WTC11 (cell line): ENCODE data around the gene GNG13. TPM values are rescaled to one million over a fixed set of nuclear protein-coding genes. Genes with fewer than 3 reads are reported as not detected.

Source experiments
- ATAC-seq: fragments of 200-7000 bp; cut with Tn5 transposase; 2 replicates; pipeline ENCODE4 v1.10.0; 2021; ENCODE audit warnings: mild to moderate bottlenecking, moderate library complexity
- Bru-seq: library from RNA; stranded (reverse); fragments of 400-500 nt; gene quantifications from one replicate; lab custom pipeline; 2021; lab: Mats Ljungman, UMichigan
- CTCF ChIA-PET: fragments of 300-600 bp; sonication (Branson Sonifier 250); formaldehyde crosslinking; loops from one replicate; lab custom pipeline; 2021; ENCODE audit warnings: antibody characterized with exemption; lab: Charles Lee
- POLR2A ChIA-PET: fragments of 350-600 bp; sonication (Branson Sonifier 250); formaldehyde crosslinking; loops from one replicate; lab custom pipeline; 2021; ENCODE audit warnings: antibody characterized with exemption; lab: Charles Lee
- DNase-seq: peaks from one replicate; pipeline ENCODE4 v3.0.0; 2021; ENCODE audit warnings: low spot score
- H3K27ac Mint-ChIP-seq: 2 replicates; pipeline ENCODE4 v1.8.0; 2021; ENCODE audit warnings: mixed read lengths
- H3K27me3 Mint-ChIP-seq: 2 replicates; pipeline ENCODE4 v1.8.0; 2021; ENCODE audit warnings: low read depth, mild to moderate bottlenecking, moderate library complexity, mixed read lengths
- H3K36me3 Mint-ChIP-seq: 2 replicates; pipeline ENCODE4 v1.8.0; 2021; ENCODE audit warnings: mixed read lengths
- H3K4me1 Mint-ChIP-seq: 2 replicates; pipeline ENCODE4 v1.8.0; 2022; ENCODE audit warnings: mixed read lengths
- H3K4me3 Mint-ChIP-seq: 2 replicates; pipeline ENCODE4 v1.8.0; 2021; ENCODE audit warnings: mild to moderate bottlenecking, moderate library complexity, mixed read lengths
- H3K9me3 Mint-ChIP-seq: 2 replicates; pipeline ENCODE4 v1.8.0; 2021; ENCODE audit warnings: mixed read lengths
- ATF1 ChIP-seq: sonication (generic); formaldehyde crosslinking; IDR thresholded peaks from 2 replicates; pipeline ENCODE4 v1.8.1; 2023; ENCODE audit warnings: mild to moderate bottlenecking, moderate library complexity, missing genetic modification reagents
- CREB1 ChIP-seq: sonication (generic); formaldehyde crosslinking; IDR thresholded peaks from 2 replicates; pipeline ENCODE4 v1.8.0; 2023; ENCODE audit warnings: mild to moderate bottlenecking, missing genetic modification reagents
- EMX1 ChIP-seq: fragments of 250-450 bp; sonication (Bioruptor Pico); IDR thresholded peaks from 2 replicates; pipeline ENCODE4 v1.8.0; 2021; ENCODE audit warnings: mild to moderate bottlenecking
- ESRRA ChIP-seq: sonication (generic); formaldehyde crosslinking; IDR thresholded peaks from 2 replicates; pipeline ENCODE4 v1.8.1; 2022; ENCODE audit warnings: mild to moderate bottlenecking, missing genetic modification reagents, borderline replicate concordance
- FOXP1 ChIP-seq: sonication (generic); formaldehyde crosslinking; IDR thresholded peaks from 2 replicates; pipeline ENCODE4 v1.8.0; 2022; ENCODE audit warnings: missing genetic modification reagents, mild to moderate bottlenecking, moderate library complexity, borderline replicate concordance
- IRF2 ChIP-seq: sonication (generic); formaldehyde crosslinking; IDR thresholded peaks from 2 replicates; pipeline ENCODE4 v1.8.0; 2022; ENCODE audit warnings: low read depth, missing genetic modification reagents, borderline replicate concordance
- MYBL2 ChIP-seq: sonication (generic); formaldehyde crosslinking; IDR thresholded peaks from 2 replicates; pipeline ENCODE4 v1.8.1; 2023; ENCODE audit warnings: mild to moderate bottlenecking, moderate library complexity, missing genetic modification reagents
- NFATC4 ChIP-seq: fragments of 250-450 bp; sonication (Bioruptor Pico); IDR thresholded peaks from 2 replicates; pipeline ENCODE4 v1.9.0; 2021; ENCODE audit warnings: mild to moderate bottlenecking
- NFE2L1 ChIP-seq: sonication (generic); formaldehyde crosslinking; IDR thresholded peaks from 2 replicates; pipeline ENCODE4 v1.8.1; 2023; ENCODE audit warnings: missing genetic modification reagents
- NR1H2 ChIP-seq: sonication (generic); formaldehyde crosslinking; IDR thresholded peaks from 2 replicates; pipeline ENCODE4 v1.9.0; 2021; ENCODE audit warnings: mild to moderate bottlenecking, moderate library complexity, missing genetic modification reagents
- NR2C2 ChIP-seq: sonication (generic); formaldehyde crosslinking; IDR thresholded peaks from 2 replicates; pipeline ENCODE4 v1.8.0; 2022; ENCODE audit warnings: mild to moderate bottlenecking, missing genetic modification reagents
- PRRX2 ChIP-seq: fragments of 250-450 bp; sonication (Bioruptor Pico); IDR thresholded peaks from 2 replicates; pipeline ENCODE4 v1.8.0; 2021; ENCODE audit warnings: mild to moderate bottlenecking
- RORB ChIP-seq: fragments of 250-450 bp; sonication (Bioruptor Pico); IDR thresholded peaks from 2 replicates; pipeline ENCODE4 v1.9.0; 2021; ENCODE audit warnings: mild to moderate bottlenecking
- SP1 ChIP-seq: sonication (generic); formaldehyde crosslinking; conservative IDR thresholded peaks from 2 replicates; pipeline ENCODE4 v1.8.1; 2022; ENCODE audit warnings: missing genetic modification reagents
- TCF7 ChIP-seq: sonication (generic); formaldehyde crosslinking; IDR thresholded peaks from 2 replicates; pipeline ENCODE4 v1.8.0; 2022; ENCODE audit warnings: mild to moderate bottlenecking, low read depth, missing genetic modification reagents, moderate library complexity
- ZNF138 ChIP-seq: sonication (generic); formaldehyde crosslinking; conservative IDR thresholded peaks from 2 replicates; pipeline ENCODE4 v1.8.1; 2022; ENCODE audit warnings: mild to moderate bottlenecking, moderate library complexity, missing genetic modification reagents
- ZNF232 ChIP-seq: sonication (generic); formaldehyde crosslinking; IDR thresholded peaks from 2 replicates; pipeline ENCODE4 v1.8.0; 2022; ENCODE audit warnings: mild to moderate bottlenecking, missing genetic modification reagents
- ZNF396 ChIP-seq: fragments of 250-450 bp; sonication (Bioruptor Pico); IDR thresholded peaks from 2 replicates; pipeline ENCODE4 v1.8.0; 2021; ENCODE audit warnings: mild to moderate bottlenecking, moderate library complexity, borderline replicate concordance
- ZNF416 ChIP-seq: fragments of 250-450 bp; sonication (Bioruptor Pico); IDR thresholded peaks from 2 replicates; pipeline ENCODE4 v1.9.0; 2021; ENCODE audit warnings: mild to moderate bottlenecking, inconsistent platforms
- long read RNA-seq, 3 experiments: library from RNA in 1 of 3; library from capped mRNA in 1 of 3; library from polyadenylated mRNA in 1 of 3; unstranded in 2 of 3; stranded (forward) in 1 of 3; transcript quantifications; one replicate each; pipeline ENCODE4 v2.0.0, GENCODE V29; 2021
- total RNA-seq: library from RNA; stranded (reverse); gene quantifications from 3 replicates; pipeline ENCODE4 v1.2.3, GENCODE V29; 2021
- TF ChIP-seq, protein P1 (sequence below): sonication (generic); formaldehyde crosslinking; IDR thresholded peaks from 2 replicates; pipeline ENCODE4 v1.8.1; 2023; ENCODE audit warnings: mild to moderate bottlenecking, missing genetic modification reagents
- TF ChIP-seq, protein P2 (sequence below): sonication (generic); formaldehyde crosslinking; conservative IDR thresholded peaks from 2 replicates; pipeline ENCODE4 v1.8.1; 2022; ENCODE audit warnings: mild to moderate bottlenecking, missing genetic modification reagents
- TF ChIP-seq, protein P3 (sequence below): sonication (generic); formaldehyde crosslinking; IDR thresholded peaks from 2 replicates; pipeline ENCODE4 v1.8.1; 2023; ENCODE audit warnings: mild to moderate bottlenecking, missing genetic modification reagents, moderate library complexity
- TF ChIP-seq, protein P4 (sequence below): sonication (generic); formaldehyde crosslinking; IDR thresholded peaks from 2 replicates; pipeline ENCODE4 v1.8.1; 2022; ENCODE audit warnings: mild to moderate bottlenecking, moderate library complexity, missing genetic modification reagents
- TF ChIP-seq, protein P5 (sequence below): fragments of 250-450 bp; sonication (Bioruptor Pico); IDR thresholded peaks from 2 replicates; pipeline ENCODE4 v1.9.0; 2021; ENCODE audit warnings: mild to moderate bottlenecking, borderline replicate concordance
- TF ChIP-seq, protein P6 (sequence below): sonication (generic); formaldehyde crosslinking; IDR thresholded peaks from 2 replicates; pipeline ENCODE4 v1.8.0; 2023; ENCODE audit warnings: missing genetic modification reagents
- TF ChIP-seq, protein P7 (sequence below): sonication (generic); formaldehyde crosslinking; IDR thresholded peaks from 2 replicates; pipeline ENCODE4 v1.8.1; 2023; ENCODE audit warnings: mild to moderate bottlenecking, missing genetic modification reagents, moderate library complexity

GNG13 gene, protein sequence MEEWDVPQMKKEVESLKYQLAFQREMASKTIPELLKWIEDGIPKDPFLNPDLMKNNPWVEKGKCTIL
- total RNA-seq, result 0.34 TPM in 1 of 3 replicates, not detected in the others
- not detected for Bru-seq, nascent RNA
- long read RNA-seq, experiment 1, result 0 reads
- long read RNA-seq, experiment 2, result 0 reads
- long read RNA-seq, experiment 3, result 0 reads

DNA sequence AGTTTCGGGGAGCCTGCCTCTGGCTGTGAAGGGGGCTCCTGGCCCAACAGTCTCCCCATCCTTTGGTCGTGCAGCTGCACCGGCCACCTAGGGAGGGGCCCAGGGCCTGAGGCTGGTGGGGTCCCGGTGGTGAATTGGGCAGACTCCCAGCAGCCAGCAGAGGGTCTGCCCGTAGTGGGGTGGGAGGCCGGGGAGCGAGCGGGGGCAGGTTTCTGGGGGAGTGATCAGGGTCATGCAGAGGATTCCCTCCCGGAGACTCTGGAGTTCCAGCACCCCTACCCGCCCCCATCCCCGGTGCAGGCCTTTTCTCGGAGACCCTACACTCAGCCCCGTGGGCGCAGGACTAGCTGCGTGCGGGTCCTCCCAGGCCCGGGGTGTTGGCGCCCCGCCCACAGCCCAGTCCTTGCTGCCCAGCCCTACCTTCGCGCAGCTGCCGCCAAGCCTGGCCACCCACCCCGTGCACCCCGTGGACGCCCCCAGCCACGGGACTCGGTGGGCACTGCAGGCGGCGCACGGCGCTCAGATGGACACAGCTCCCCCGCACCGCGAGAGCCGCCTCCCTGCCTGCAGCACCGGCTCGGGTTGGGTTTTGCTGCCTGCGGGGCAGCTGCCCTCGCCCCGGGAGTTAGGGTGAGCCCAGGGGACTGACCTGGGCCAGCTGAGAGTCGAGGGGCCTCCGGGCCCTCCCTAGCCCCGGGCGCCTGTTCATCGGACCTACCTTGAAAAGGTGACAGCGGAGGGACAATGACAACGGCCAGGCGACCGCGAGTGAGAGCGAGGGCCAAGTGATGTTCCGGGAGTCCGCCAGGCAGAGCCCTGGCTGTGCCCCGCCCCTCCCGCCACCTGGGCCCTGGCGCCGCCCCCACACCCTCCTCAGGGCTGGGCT is at the start of gene GNG13:
Gene GNG13, minus strand, starts transcription at position 787 of the 886 bp plus-strand sequence. CDS start 1,657 bp downstream, outside the sequence.
- peak; percentile 72 for DNase-seq
- peaks cover 10% of the 10 kb centered on the region for H3K36me3 Mint-ChIP-seq
- ChIA-PET CTCF (interaction anchor here (0.8 to 3.6 kb wide), 10 partner anchors 12 to 306 kb away, joined by 3 to 17 read pairs (median 4); partner anchors contain the start of genes CHTF18 and RPUSD1), POLR2A (interaction anchor here (1.0 to 2.8 kb wide), 4 partner anchors 11 to 84 kb away, joined by 3 to 12 read pairs (median 4); partner anchors contain the start of genes CHTF18 and RPUSD1)
- no peaks in the 10 kb centered on the region for H3K4me1 Mint-ChIP-seq
- H3K4me3 Mint-ChIP-seq, result peak within 1 kb of the TSS; percentile 47
- no peak within 1 kb of the TSS for H3K27ac Mint-ChIP-seq
- no peak for TF ChIP-seq SP1 (CRISPR knock-in tag)
- TF ChIP-seq ZNF416 (CRISPR knock-in tag), result no peak
- no peak for TF ChIP-seq NR2C2 (CRISPR knock-in tag)
- TF ChIP-seq ZNF232, result no peak
- no peak for TF ChIP-seq ESRRA
- TF ChIP-seq, protein P1, sequence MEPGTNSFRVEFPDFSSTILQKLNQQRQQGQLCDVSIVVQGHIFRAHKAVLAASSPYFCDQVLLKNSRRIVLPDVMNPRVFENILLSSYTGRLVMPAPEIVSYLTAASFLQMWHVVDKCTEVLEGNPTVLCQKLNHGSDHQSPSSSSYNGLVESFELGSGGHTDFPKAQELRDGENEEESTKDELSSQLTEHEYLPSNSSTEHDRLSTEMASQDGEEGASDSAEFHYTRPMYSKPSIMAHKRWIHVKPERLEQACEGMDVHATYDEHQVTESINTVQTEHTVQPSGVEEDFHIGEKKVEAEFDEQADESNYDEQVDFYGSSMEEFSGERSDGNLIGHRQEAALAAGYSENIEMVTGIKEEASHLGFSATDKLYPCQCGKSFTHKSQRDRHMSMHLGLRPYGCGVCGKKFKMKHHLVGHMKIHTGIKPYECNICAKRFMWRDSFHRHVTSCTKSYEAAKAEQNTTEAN (CRISPR knock-in tag), result 0 out of 2 replicates have a peak, but pooled peaks have one; percentile 51
- TF ChIP-seq NR1H2, result no peak
- TF ChIP-seq, protein P2, sequence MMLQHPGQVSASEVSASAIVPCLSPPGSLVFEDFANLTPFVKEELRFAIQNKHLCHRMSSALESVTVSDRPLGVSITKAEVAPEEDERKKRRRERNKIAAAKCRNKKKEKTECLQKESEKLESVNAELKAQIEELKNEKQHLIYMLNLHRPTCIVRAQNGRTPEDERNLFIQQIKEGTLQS (CRISPR knock-in tag), result no peak
- TF ChIP-seq ZNF396 (CRISPR knock-in tag), result no peak
- TF ChIP-seq ATF1 (CRISPR knock-in tag), result 0 out of 2 replicates have a peak, but pooled peaks have one; percentile 13
- no peak for TF ChIP-seq NFE2L1 (CRISPR knock-in tag)
- 0 out of 2 replicates have a peak, but pooled peaks have one; percentile 10 for TF ChIP-seq IRF2
- TF ChIP-seq ZNF138 (CRISPR knock-in tag), result no peak
- no peak for TF ChIP-seq TCF7 (CRISPR knock-in tag)
- TF ChIP-seq, protein P3, sequence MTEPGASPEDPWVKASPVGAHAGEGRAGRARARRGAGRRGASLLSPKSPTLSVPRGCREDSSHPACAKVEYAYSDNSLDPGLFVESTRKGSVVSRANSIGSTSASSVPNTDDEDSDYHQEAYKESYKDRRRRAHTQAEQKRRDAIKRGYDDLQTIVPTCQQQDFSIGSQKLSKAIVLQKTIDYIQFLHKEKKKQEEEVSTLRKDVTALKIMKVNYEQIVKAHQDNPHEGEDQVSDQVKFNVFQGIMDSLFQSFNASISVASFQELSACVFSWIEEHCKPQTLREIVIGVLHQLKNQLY, result no peak
- no peak for TF ChIP-seq EMX1 (CRISPR knock-in tag)
- TF ChIP-seq NFATC4, result no peak
- TF ChIP-seq FOXP1 (CRISPR knock-in tag), result peak; percentile 59; the same call in 1 of the 2 replicates
- TF ChIP-seq, protein P4, sequence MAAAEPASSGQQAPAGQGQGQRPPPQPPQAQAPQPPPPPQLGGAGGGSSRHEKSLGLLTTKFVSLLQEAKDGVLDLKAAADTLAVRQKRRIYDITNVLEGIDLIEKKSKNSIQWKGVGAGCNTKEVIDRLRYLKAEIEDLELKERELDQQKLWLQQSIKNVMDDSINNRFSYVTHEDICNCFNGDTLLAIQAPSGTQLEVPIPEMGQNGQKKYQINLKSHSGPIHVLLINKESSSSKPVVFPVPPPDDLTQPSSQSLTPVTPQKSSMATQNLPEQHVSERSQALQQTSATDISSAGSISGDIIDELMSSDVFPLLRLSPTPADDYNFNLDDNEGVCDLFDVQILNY (CRISPR knock-in tag), result no peak
- TF ChIP-seq, protein P5, sequence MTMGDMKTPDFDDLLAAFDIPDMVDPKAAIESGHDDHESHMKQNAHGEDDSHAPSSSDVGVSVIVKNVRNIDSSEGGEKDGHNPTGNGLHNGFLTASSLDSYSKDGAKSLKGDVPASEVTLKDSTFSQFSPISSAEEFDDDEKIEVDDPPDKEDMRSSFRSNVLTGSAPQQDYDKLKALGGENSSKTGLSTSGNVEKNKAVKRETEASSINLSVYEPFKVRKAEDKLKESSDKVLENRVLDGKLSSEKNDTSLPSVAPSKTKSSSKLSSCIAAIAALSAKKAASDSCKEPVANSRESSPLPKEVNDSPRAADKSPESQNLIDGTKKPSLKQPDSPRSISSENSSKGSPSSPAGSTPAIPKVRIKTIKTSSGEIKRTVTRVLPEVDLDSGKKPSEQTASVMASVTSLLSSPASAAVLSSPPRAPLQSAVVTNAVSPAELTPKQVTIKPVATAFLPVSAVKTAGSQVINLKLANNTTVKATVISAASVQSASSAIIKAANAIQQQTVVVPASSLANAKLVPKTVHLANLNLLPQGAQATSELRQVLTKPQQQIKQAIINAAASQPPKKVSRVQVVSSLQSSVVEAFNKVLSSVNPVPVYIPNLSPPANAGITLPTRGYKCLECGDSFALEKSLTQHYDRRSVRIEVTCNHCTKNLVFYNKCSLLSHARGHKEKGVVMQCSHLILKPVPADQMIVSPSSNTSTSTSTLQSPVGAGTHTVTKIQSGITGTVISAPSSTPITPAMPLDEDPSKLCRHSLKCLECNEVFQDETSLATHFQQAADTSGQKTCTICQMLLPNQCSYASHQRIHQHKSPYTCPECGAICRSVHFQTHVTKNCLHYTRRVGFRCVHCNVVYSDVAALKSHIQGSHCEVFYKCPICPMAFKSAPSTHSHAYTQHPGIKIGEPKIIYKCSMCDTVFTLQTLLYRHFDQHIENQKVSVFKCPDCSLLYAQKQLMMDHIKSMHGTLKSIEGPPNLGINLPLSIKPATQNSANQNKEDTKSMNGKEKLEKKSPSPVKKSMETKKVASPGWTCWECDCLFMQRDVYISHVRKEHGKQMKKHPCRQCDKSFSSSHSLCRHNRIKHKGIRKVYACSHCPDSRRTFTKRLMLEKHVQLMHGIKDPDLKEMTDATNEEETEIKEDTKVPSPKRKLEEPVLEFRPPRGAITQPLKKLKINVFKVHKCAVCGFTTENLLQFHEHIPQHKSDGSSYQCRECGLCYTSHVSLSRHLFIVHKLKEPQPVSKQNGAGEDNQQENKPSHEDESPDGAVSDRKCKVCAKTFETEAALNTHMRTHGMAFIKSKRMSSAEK (CRISPR knock-in tag), result no peak
- TF ChIP-seq, protein P6, sequence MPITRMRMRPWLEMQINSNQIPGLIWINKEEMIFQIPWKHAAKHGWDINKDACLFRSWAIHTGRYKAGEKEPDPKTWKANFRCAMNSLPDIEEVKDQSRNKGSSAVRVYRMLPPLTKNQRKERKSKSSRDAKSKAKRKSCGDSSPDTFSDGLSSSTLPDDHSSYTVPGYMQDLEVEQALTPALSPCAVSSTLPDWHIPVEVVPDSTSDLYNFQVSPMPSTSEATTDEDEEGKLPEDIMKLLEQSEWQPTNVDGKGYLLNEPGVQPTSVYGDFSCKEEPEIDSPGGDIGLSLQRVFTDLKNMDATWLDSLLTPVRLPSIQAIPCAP (CRISPR knock-in tag), result no peak
- TF ChIP-seq MYBL2, result 0 out of 2 replicates have a peak, but pooled peaks have one; percentile 23
- TF ChIP-seq, protein P7, sequence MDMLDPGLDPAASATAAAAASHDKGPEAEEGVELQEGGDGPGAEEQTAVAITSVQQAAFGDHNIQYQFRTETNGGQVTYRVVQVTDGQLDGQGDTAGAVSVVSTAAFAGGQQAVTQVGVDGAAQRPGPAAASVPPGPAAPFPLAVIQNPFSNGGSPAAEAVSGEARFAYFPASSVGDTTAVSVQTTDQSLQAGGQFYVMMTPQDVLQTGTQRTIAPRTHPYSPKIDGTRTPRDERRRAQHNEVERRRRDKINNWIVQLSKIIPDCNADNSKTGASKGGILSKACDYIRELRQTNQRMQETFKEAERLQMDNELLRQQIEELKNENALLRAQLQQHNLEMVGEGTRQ (CRISPR knock-in tag), result 0 out of 2 replicates have a peak, but pooled peaks have one; percentile 11
- TF ChIP-seq RORB, result no peak
- peak; percentile 67; the same call in 1 of the 2 replicates for TF ChIP-seq PRRX2
- no peak for TF ChIP-seq CREB1 (CRISPR knock-in tag)
- peak; percentile 63 for ATAC-seq
- H3K9me3 Mint-ChIP-seq, result no peaks in the 10 kb centered on the region
- H3K27me3 Mint-ChIP-seq, result peaks cover 39% of the 10 kb centered on the region
